Measurements from ENCODE around the gene AGPAT4. TPM values are rescaled to one million over a fixed set of nuclear protein-coding genes. Genes with fewer than 3 reads are reported as not detected.

Gene AGPAT4
- total and polyA plus RNA-seq, 2 donors (not counting 1 experiment from before 2014, with no cell fraction given): 4.4 to 6.1 TPM

GRCh38 chr6:161109366-161109765 is 164.5 kb downstream of the AGPAT4 start:
- Histone ChIP-seq H2AFZ (ENCODE audit: insufficient read depth, low read depth, low read length, poor library complexity, severe bottlenecking) (no peak overlapping the region), H3K4me3 (ENCODE audit: control extremely low read depth in 1 of 5, extremely low read depth in 1 of 5, insufficient read depth in 1 of 5, low read depth in 2 of 5, low read length in 4 of 5) (no peak overlapping the region), H3K79me2 (ENCODE audit: control insufficient read depth, insufficient read depth, low read length) (no peaks in the 10 kb centered on the region), H3K27me3 (replicated peaks in 1 of 4; ENCODE audit: control extremely low read depth in 1 of 4, control insufficient read depth in 3 of 4, insufficient read depth in 4 of 4, low read length in 3 of 4) (no peaks in the 10 kb centered on the region), H3K4me1 (ENCODE audit: control insufficient read depth in 2 of 2, insufficient read depth in 2 of 2, low read length in 2 of 2) (no peaks in the 10 kb centered on the region), H3K9me3 (ENCODE audit: control extremely low read depth in 1 of 3, control insufficient read depth in 2 of 3, insufficient read depth in 1 of 3, low read length in 2 of 3) (no peaks in the 10 kb centered on the region), H3K9ac (ENCODE audit: low read length) (no peak overlapping the region), H3K4me2 (replicated peaks; ENCODE audit: low read depth, low read length, poor library complexity, severe bottlenecking) (no peak overlapping the region), H4K20me1 (ENCODE audit: control insufficient read depth, insufficient read depth, low read length, poor library complexity, severe bottlenecking) (no peaks in the 10 kb centered on the region), H3K27ac (ENCODE audit: low read length in 2 of 2) (no peak overlapping the region), H3K36me3 (replicated peaks in 1 of 2; ENCODE audit: control extremely low read depth in 1 of 2, control insufficient read depth in 1 of 2, extremely low read depth in 1 of 2, insufficient read depth in 2 of 2, low read length in 1 of 2) (peaks cover 21 to 84% of the 10 kb centered on the region in 2 experiments)
- ChIA-PET CTCF (no interaction called here), POLR2A (no interaction called here)
- Mint-ChIP-seq H3K27me3 (no peaks in the 10 kb centered on the region), H3K9me3 (ENCODE audit: insufficient read depth) (no peaks in the 10 kb centered on the region), H3K4me3 (no peak overlapping the region), H3K4me1 (no peaks in the 10 kb centered on the region), H3K27ac (no peak overlapping the region)
- no peak for DNase-seq
- TF ChIP-seq, protein P1, sequence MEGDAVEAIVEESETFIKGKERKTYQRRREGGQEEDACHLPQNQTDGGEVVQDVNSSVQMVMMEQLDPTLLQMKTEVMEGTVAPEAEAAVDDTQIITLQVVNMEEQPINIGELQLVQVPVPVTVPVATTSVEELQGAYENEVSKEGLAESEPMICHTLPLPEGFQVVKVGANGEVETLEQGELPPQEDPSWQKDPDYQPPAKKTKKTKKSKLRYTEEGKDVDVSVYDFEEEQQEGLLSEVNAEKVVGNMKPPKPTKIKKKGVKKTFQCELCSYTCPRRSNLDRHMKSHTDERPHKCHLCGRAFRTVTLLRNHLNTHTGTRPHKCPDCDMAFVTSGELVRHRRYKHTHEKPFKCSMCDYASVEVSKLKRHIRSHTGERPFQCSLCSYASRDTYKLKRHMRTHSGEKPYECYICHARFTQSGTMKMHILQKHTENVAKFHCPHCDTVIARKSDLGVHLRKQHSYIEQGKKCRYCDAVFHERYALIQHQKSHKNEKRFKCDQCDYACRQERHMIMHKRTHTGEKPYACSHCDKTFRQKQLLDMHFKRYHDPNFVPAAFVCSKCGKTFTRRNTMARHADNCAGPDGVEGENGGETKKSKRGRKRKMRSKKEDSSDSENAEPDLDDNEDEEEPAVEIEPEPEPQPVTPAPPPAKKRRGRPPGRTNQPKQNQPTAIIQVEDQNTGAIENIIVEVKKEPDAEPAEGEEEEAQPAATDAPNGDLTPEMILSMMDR (IDR thresholded peaks at IDR 0.05): no peak
- no peak for TF ChIP-seq EZH2 (IDR thresholded peaks at IDR 0.05; ENCODE audit: borderline replicate concordance, insufficient read depth, low read depth, low read length, poor library complexity, severe bottlenecking)
- ATAC-seq (ENCODE audit: low read depth): no peak
- intact Hi-C loops (cut with micrococcal nuclease): no loop called here
- WGBS (ENCODE audit: insufficient coverage): 100% methylated on average over 2 of the region's 4 CpGs

- ATAC-seq (ENCODE audit: low read depth): no peak
- no peak overlapping the region for H3K4me3 Mint-ChIP-seq
- H3K4me1 Mint-ChIP-seq: no peaks in the 10 kb centered on the region
- CTCF ChIA-PET: no interaction called here
- Histone ChIP-seq H3K4me3 (ENCODE audit: control extremely low read depth in 1 of 5, extremely low read depth in 1 of 5, insufficient read depth in 1 of 5, low read depth in 2 of 5, low read length in 4 of 5) (no peak overlapping the region), H4K20me1 (ENCODE audit: control insufficient read depth, insufficient read depth, low read length, poor library complexity, severe bottlenecking) (no peaks in the 10 kb centered on the region), H2AFZ (ENCODE audit: insufficient read depth, low read depth, low read length, poor library complexity, severe bottlenecking) (no peak overlapping the region), H3K79me2 (ENCODE audit: control insufficient read depth, insufficient read depth, low read length) (no peaks in the 10 kb centered on the region), H3K4me2 (replicated peaks; ENCODE audit: low read depth, low read length, poor library complexity, severe bottlenecking) (no peak overlapping the region), H3K9me3 (ENCODE audit: control extremely low read depth in 1 of 3, control insufficient read depth in 2 of 3, insufficient read depth in 1 of 3, low read length in 2 of 3) (no peaks in the 10 kb centered on the region), H3K4me1 (ENCODE audit: control insufficient read depth in 2 of 2, insufficient read depth in 2 of 2, low read length in 2 of 2) (no peaks in the 10 kb centered on the region), H3K27me3 (replicated peaks in 1 of 4; ENCODE audit: control extremely low read depth in 1 of 4, control insufficient read depth in 3 of 4, insufficient read depth in 4 of 4, low read length in 3 of 4) (no peaks in the 10 kb centered on the region), H3K9ac (ENCODE audit: low read length) (no peak overlapping the region), H3K27ac (ENCODE audit: low read length in 2 of 2) (no peak overlapping the region), H3K36me3 (replicated peaks in 1 of 2; ENCODE audit: control extremely low read depth in 1 of 2, control insufficient read depth in 1 of 2, extremely low read depth in 1 of 2, insufficient read depth in 2 of 2, low read length in 1 of 2) (peaks cover 21 to 80% of the 10 kb centered on the region in 2 experiments)
- intact Hi-C loops (cut with micrococcal nuclease): no loop called here
- 100% methylated on average over 2 of the region's 5 CpGs for WGBS (ENCODE audit: insufficient coverage)
- TF ChIP-seq, protein P1 (IDR thresholded peaks at IDR 0.05): no peak
- no peak for TF ChIP-seq EZH2 (IDR thresholded peaks at IDR 0.05; ENCODE audit: borderline replicate concordance, insufficient read depth, low read depth, low read length, poor library complexity, severe bottlenecking)
- no peak overlapping the region for H3K27ac Mint-ChIP-seq
- H3K27me3 Mint-ChIP-seq: no peaks in the 10 kb centered on the region
- POLR2A ChIA-PET: no interaction called here
- no peak for DNase-seq
- no peaks in the 10 kb centered on the region for H3K9me3 Mint-ChIP-seq (ENCODE audit: insufficient read depth)
Observed at GRCh38 chr6:161108916-161109315, 164.9 kb downstream of the AGPAT4 start.

Measured in B cell (primary cell).